Panc1 (cell line): ENCODE data around the gene CEMIP. TPM values are rescaled to one million over a fixed set of nuclear protein-coding genes. Genes with fewer than 3 reads are reported as not detected.
"Not testable (repeated sequence)": the region's sequence is repeated elsewhere in the genome, so short reads cannot be mapped to it uniquely, and the experiment has no call there.

Experiments used
- ATAC-seq: fragments of 200-7000 bp; cut with Tn5 transposase; 2 replicates; pipeline ENCODE4 v1.9.1; 2020; ENCODE audit warnings: mild to moderate bottlenecking, moderate library complexity
- BruUV-seq: library from RNA; stranded (reverse); fragments of 400-500 nt; replicated peaks from 2 replicates; lab custom pipeline; 2021; lab: Mats Ljungman, UMichigan
- CTCF ChIA-PET: fragments of 300-600 bp; sonication (Branson Sonifier 250); formaldehyde crosslinking; loops from one replicate; lab custom pipeline; 2022; ENCODE audit warnings: antibody characterized with exemption; lab: Charles Lee
- POLR2A ChIA-PET: fragments of 300-600 bp; sonication (Branson Sonifier 250); formaldehyde crosslinking; loops from one replicate; lab custom pipeline; 2022; ENCODE audit warnings: antibody characterized with exemption; lab: Charles Lee
- DNase-seq: peaks from one replicate; pipeline ENCODE4 v3.0.0-alpha.2; 2010; ENCODE audit warnings: low read depth, low spot score
- H3K27ac ChIP-seq: 2 replicates; pipeline ENCODE4 v1.5.1; 2011; ENCODE audit warnings: mild to moderate bottlenecking, low read length, inconsistent platforms
- H3K27me3 ChIP-seq: fragments of 200-500 bp; sonication (Bioruptor generic); 2 replicates; pipeline ENCODE4 v1.6.0; 2014; ENCODE audit warnings: low read length, inconsistent platforms; ENCODE audit not compliant: control insufficient read depth, insufficient read depth
- H3K36me3 ChIP-seq: fragments of 200-500 bp; sonication (Bioruptor generic); 2 replicates; pipeline ENCODE4 v1.5.1; 2014; ENCODE audit warnings: inconsistent platforms, mild to moderate bottlenecking, low read length, moderate library complexity; ENCODE audit not compliant: control insufficient read depth, insufficient read depth
- H3K4me1 ChIP-seq: 2 replicates; pipeline ENCODE4 v1.5.1; 2011; ENCODE audit warnings: inconsistent platforms, mild to moderate bottlenecking, low read length, moderate library complexity; ENCODE audit not compliant: control insufficient read depth, insufficient read depth
- H3K4me3 ChIP-seq, 2 experiments: 2 replicates each; pipeline ENCODE4 v1.5.1; 2011 to 2012; ENCODE audit warnings: low read depth in 2 of 2, low read length in 2 of 2, mild to moderate bottlenecking in 2 of 2, inconsistent platforms in 1 of 2, moderate library complexity in 1 of 2
- H3K9me3 ChIP-seq: fragments of 200-500 bp; sonication (Bioruptor generic); 2 replicates; pipeline ENCODE4 v1.5.1; 2014; ENCODE audit warnings: low read depth, mild to moderate bottlenecking, inconsistent platforms, low read length, moderate library complexity; ENCODE audit not compliant: control insufficient read depth, insufficient read depth
- POLR2AphosphoS5 ChIP-seq: IDR thresholded peaks from 2 replicates; pipeline ENCODE4 v1.6.1; 2012; ENCODE audit warnings: mild to moderate bottlenecking, low read depth, low read length, moderate library complexity
- REST ChIP-seq, 2 experiments: IDR thresholded peaks; 2 replicates each; pipeline ENCODE4 v1.6.1; 2011 to 2012; ENCODE audit warnings: low read depth in 2 of 2, control low read depth in 1 of 2, low read length in 1 of 2, mild to moderate bottlenecking in 1 of 2, moderate library complexity in 1 of 2; ENCODE audit not compliant: insufficient read depth in 1 of 2
- SIN3A ChIP-seq: IDR thresholded peaks from 2 replicates; pipeline ENCODE4 v1.6.1; 2012; ENCODE audit warnings: low read depth, mild to moderate bottlenecking, low read length, moderate library complexity, borderline replicate concordance; ENCODE audit not compliant: insufficient read depth
- TCF7L2 ChIP-seq: IDR thresholded peaks from 2 replicates; pipeline ENCODE4 v1.6.1; 2011; ENCODE audit warnings: mild to moderate bottlenecking, low read depth, low read length, inconsistent platforms
- in situ Hi-C: cut with HindIII; loops from 2 replicates; pipeline ENCODE4 v1.10.0; 2016; ENCODE audit warnings: low sequenced_read_pairs, low pct_unique_long_range_greater_than_20kb
- intact Hi-C: fragments of 100-400 bp; cut with micrococcal nuclease; formaldehyde crosslinking; loops from one replicate; pipeline ENCODE4 v1.10.0; 2022; ENCODE audit not compliant: unreplicated experiment
- total RNA-seq: library from RNA; stranded (reverse); gene quantifications from one replicate; pipeline ENCODE4 v1.2.1, GENCODE V29; 2021; ENCODE audit not compliant: unreplicated experiment
- TF ChIP-seq, protein P1 (sequence below): fragments of 450-650 bp; IDR thresholded peaks from 2 replicates; pipeline ENCODE4 v1.5.1; 2017; ENCODE audit warnings: mild to moderate bottlenecking

Gene CEMIP
- total RNA-seq, 1 experiment from 2014 or later: 0.46 TPM

- POLR2A ChIA-PET: no interaction called here
- no TSS peak for BruUV-seq
- in situ Hi-C loops: no loop called here
- Histone ChIP-seq H3K4me3 (no peak overlapping the region), H3K4me1 (0 out of 2 replicates have a peak, but pooled peaks cover 3% of the 10 kb centered on the region), H3K27me3 (no peaks in the 10 kb centered on the region), H3K36me3 (no peaks in the 10 kb centered on the region), H3K27ac (no peak overlapping the region), H3K9me3 (no peaks in the 10 kb centered on the region)
- ATAC-seq (no peak), DNase-seq (no peak)
- CTCF ChIA-PET: interaction anchor here (0.6 kb wide), 1 partner anchor 208 kb away, joined by 10 read pairs; no protein-coding TSS in a partner anchor
- intact Hi-C loops: loop anchor here (5.0 kb wide), 1 partner anchor 1733 kb away; no protein-coding TSS in a partner anchor
- TF ChIP-seq SIN3A (no peak), REST (IDR thresholded peaks at IDR 0.05; ENCODE audit: insufficient read depth in 1 of 2, low read depth in 2 of 2, low read length in 1 of 2) (no peak), POLR2AphosphoS5 (no peak), TCF7L2 (no peak)
- TF ChIP-seq, protein P1, sequence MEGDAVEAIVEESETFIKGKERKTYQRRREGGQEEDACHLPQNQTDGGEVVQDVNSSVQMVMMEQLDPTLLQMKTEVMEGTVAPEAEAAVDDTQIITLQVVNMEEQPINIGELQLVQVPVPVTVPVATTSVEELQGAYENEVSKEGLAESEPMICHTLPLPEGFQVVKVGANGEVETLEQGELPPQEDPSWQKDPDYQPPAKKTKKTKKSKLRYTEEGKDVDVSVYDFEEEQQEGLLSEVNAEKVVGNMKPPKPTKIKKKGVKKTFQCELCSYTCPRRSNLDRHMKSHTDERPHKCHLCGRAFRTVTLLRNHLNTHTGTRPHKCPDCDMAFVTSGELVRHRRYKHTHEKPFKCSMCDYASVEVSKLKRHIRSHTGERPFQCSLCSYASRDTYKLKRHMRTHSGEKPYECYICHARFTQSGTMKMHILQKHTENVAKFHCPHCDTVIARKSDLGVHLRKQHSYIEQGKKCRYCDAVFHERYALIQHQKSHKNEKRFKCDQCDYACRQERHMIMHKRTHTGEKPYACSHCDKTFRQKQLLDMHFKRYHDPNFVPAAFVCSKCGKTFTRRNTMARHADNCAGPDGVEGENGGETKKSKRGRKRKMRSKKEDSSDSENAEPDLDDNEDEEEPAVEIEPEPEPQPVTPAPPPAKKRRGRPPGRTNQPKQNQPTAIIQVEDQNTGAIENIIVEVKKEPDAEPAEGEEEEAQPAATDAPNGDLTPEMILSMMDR: no peak
Observed at GRCh38 chr15:80958818-80959495, 179.8 kb downstream of the CEMIP start.

DNA sequence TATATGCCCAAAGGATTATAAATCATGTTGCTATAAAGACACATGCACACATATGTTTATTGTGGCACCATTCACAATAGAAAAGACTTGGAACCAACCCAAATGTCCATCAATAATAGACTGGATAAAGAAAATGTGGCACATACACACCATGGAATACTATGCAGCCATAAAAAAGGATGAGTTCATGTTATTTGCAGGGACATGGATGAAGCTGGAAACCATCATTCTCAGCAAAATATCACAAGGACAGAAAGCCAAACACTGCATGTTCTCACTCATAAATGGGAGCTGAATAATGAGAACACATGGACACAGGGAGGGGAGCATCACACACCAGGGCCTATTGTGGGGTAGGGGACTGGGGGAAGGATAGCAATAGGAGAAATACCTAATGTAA lies 186.3 kb downstream of the CEMIP start:
- BruUV-seq, POLR2A ChIA-PET, H3K4me1 ChIP-seq, H3K27ac ChIP-seq, intact Hi-C loops, CTCF ChIA-PET, H3K36me3 ChIP-seq, H3K4me3 ChIP-seq, DNase-seq, H3K9me3 ChIP-seq, H3K27me3 ChIP-seq, in situ Hi-C loops, ATAC-seq: not testable (repeated sequence)
